Activated CD4-positive, alpha-beta T cell treated with anti-CD3 and anti-CD28 coated beads for 36 hours (primary cell): Measurements from ENCODE around the gene FOXF1. TPM values are rescaled to one million over a fixed set of nuclear protein-coding genes. Genes with fewer than 3 reads are reported as not detected.

Experiments used
- ATAC-seq: fragments of 200-7000 bp; cut with Tn5 transposase; one replicate; pipeline ENCODE4 v1.10.0; 2021; ENCODE audit warnings: mild to moderate bottlenecking, moderate library complexity
- CTCF ChIA-PET: fragments of 350-600 bp; sonication (Branson Sonifier 250); formaldehyde crosslinking; loops from one replicate; lab custom pipeline; 2021; ENCODE audit warnings: antibody characterized with exemption; lab: Charles Lee
- POLR2A ChIA-PET: fragments of 350-600 bp; sonication (Branson Sonifier 250); formaldehyde crosslinking; loops from one replicate; lab custom pipeline; 2021; ENCODE audit warnings: antibody characterized with exemption, inconsistent platforms; lab: Charles Lee
- DNase-seq: peaks from one replicate; pipeline ENCODE4 v3.0.0-alpha.2; 2020
- H3K27ac Mint-ChIP-seq: one replicate; pipeline ENCODE4 v1.8.0; 2021; ENCODE audit warnings: mixed read lengths
- H3K27me3 Mint-ChIP-seq: one replicate; pipeline ENCODE4 v1.8.0; 2021; ENCODE audit warnings: mixed read lengths
- H3K36me3 Mint-ChIP-seq: one replicate; pipeline ENCODE4 v1.8.0; 2021; ENCODE audit warnings: low read depth, mixed read lengths
- H3K4me1 Mint-ChIP-seq: one replicate; pipeline ENCODE4 v1.8.0; 2021; ENCODE audit warnings: mixed read lengths
- H3K4me3 Mint-ChIP-seq: one replicate; pipeline ENCODE4 v1.8.0; 2021; ENCODE audit warnings: mild to moderate bottlenecking, moderate library complexity, mixed read lengths
- H3K9me3 Mint-ChIP-seq: one replicate; pipeline ENCODE4 v1.8.0; 2021; ENCODE audit warnings: low read depth, mixed read lengths
- intact Hi-C, 2 experiments: fragments of 100-400 bp; cut with DNase I in 1 of 2; cut with micrococcal nuclease in 1 of 2; formaldehyde crosslinking; loops; one replicate each; pipeline versions ENCODE4 v1.14.2 to v1.15.1; 2022 to 2024; cut with DNase I, micrococcal nuclease
- total RNA-seq, 2 experiments: library from RNA; stranded (reverse); gene quantifications; one replicate each; pipeline ENCODE4 v1.2.3, GENCODE V29; 2021

FOXF1 gene
- total RNA-seq, 2 experiments from 2014 or later = not detected

GRCh38 chr16:86514481-86515376, 4.4 kb downstream of the FOXF1 start:
- no peaks in the 10 kb centered on the region for H3K36me3 Mint-ChIP-seq
- no peak overlapping the region for H3K27ac Mint-ChIP-seq
- DNase-seq (no peak), ATAC-seq (no peak)
- peaks cover 11% of the 10 kb centered on the region for H3K4me1 Mint-ChIP-seq
- intact Hi-C loops = loop anchor here in 1 of 2 experiments (2.0 to 5.0 kb wide), 2 partner anchors 16 to 692 kb away; no protein-coding TSS in a partner anchor
- no peak overlapping the region for H3K4me3 Mint-ChIP-seq
- peaks cover 57% of the 10 kb centered on the region for H3K27me3 Mint-ChIP-seq
- ChIA-PET POLR2A (no interaction called here), CTCF (no interaction called here)
- no peaks in the 10 kb centered on the region for H3K9me3 Mint-ChIP-seq

- CTCF ChIA-PET = no interaction called here
- Mint-ChIP-seq H3K36me3 (no peaks in the 10 kb centered on the region), H3K4me3 (no peak overlapping the region), H3K27ac (no peak overlapping the region), H3K27me3 (peaks cover 57% of the 10 kb centered on the region), H3K4me1 (peaks cover 11% of the 10 kb centered on the region), H3K9me3 (no peaks in the 10 kb centered on the region)
- POLR2A ChIA-PET = no interaction called here
- intact Hi-C loops = loop anchor here in 1 of 2 experiments (2.0 kb wide), 1 partner anchor 17 kb away; no protein-coding TSS in a partner anchor
- DNase-seq (no peak), ATAC-seq (no peak)
Measured at GRCh38 chr16:86515413-86515776, 5.1 kb downstream of the FOXF1 start.

- Mint-ChIP-seq H3K9me3 (no peaks in the 10 kb centered on the region), H3K36me3 (no peaks in the 10 kb centered on the region), H3K27ac (no peak overlapping the region), H3K4me3 (no peak overlapping the region), H3K27me3 (peaks cover 55% of the 10 kb centered on the region), H3K4me1 (peaks cover 10% of the 10 kb centered on the region)
- ChIA-PET CTCF (interaction anchor here (0.6 to 1.6 kb wide), 5 partner anchors 441 to 695 kb away, joined by 3 to 6 read pairs (median 3); no protein-coding TSS in a partner anchor), POLR2A (no interaction called here)
- no peak for ATAC-seq
- intact Hi-C loops = loop anchor here in 1 of 2 experiments (2.0 kb wide), 1 partner anchor 17 kb away; no protein-coding TSS in a partner anchor
- DNase-seq = no peak
Measured at GRCh38 chr16:86515777-86516622, 5.7 kb downstream of the FOXF1 start.

GRCh38 chr16:86516623-86517003, 6.3 kb downstream of the FOXF1 start:
- H3K27ac Mint-ChIP-seq = no peak overlapping the region
- H3K4me1 Mint-ChIP-seq = peaks cover 7% of the 10 kb centered on the region
- no peak overlapping the region for H3K4me3 Mint-ChIP-seq
- DNase-seq (no peak), ATAC-seq (no peak)
- H3K27me3 Mint-ChIP-seq = peaks cover 54% of the 10 kb centered on the region
- no peaks in the 10 kb centered on the region for H3K9me3 Mint-ChIP-seq
- intact Hi-C loops = no loop called here
- ChIA-PET POLR2A (no interaction called here), CTCF (interaction anchor here (0.6 to 1.6 kb wide), 5 partner anchors 441 to 695 kb away, joined by 3 to 6 read pairs (median 3); no protein-coding TSS in a partner anchor)
- no peaks in the 10 kb centered on the region for H3K36me3 Mint-ChIP-seq

- CTCF ChIA-PET = interaction anchor here (0.6 to 1.6 kb wide), 9 partner anchors 29 to 698 kb away, joined by 3 to 6 read pairs (median 3); no protein-coding TSS in a partner anchor
- H3K4me1 Mint-ChIP-seq = peaks cover 6% of the 10 kb centered on the region
- peaks cover 53% of the 10 kb centered on the region for H3K27me3 Mint-ChIP-seq
- intact Hi-C loops = no loop called here
- POLR2A ChIA-PET = no interaction called here
- H3K4me3 Mint-ChIP-seq = no peak overlapping the region
- DNase-seq = no peak
- no peaks in the 10 kb centered on the region for H3K36me3 Mint-ChIP-seq
- ATAC-seq = no peak
- no peak overlapping the region for H3K27ac Mint-ChIP-seq
- no peaks in the 10 kb centered on the region for H3K9me3 Mint-ChIP-seq
Measured at GRCh38 chr16:86517033-86517432, 6.7 kb downstream of the FOXF1 start.

GRCh38 chr16:86517652-86518258, 7.4 kb downstream of the FOXF1 start:
- CTCF ChIA-PET = interaction anchor here (0.6 to 1.6 kb wide), 15 partner anchors 12 to 698 kb away, joined by 3 to 9 read pairs (median 4); no protein-coding TSS in a partner anchor
- Mint-ChIP-seq H3K27ac (no peak overlapping the region), H3K4me1 (peaks cover 6% of the 10 kb centered on the region), H3K4me3 (no peak overlapping the region), H3K27me3 (peaks cover 52% of the 10 kb centered on the region), H3K36me3 (no peaks in the 10 kb centered on the region), H3K9me3 (no peaks in the 10 kb centered on the region)
- intact Hi-C loops = no loop called here
- peak; percentile 68 for DNase-seq
- ATAC-seq = peak; percentile 58
- POLR2A ChIA-PET = interaction anchor here (0.5 kb wide), 1 partner anchor 494 kb away, joined by 3 read pairs; no protein-coding TSS in a partner anchor

GRCh38 chr16:86519007-86519648, 8.8 kb downstream of the FOXF1 start:
- intact Hi-C loops = no loop called here
- ATAC-seq (no peak), DNase-seq (no peak)
- Mint-ChIP-seq H3K4me1 (peaks cover 3% of the 10 kb centered on the region), H3K27me3 (peaks cover 40% of the 10 kb centered on the region), H3K9me3 (no peaks in the 10 kb centered on the region), H3K36me3 (no peaks in the 10 kb centered on the region), H3K27ac (no peak overlapping the region), H3K4me3 (no peak overlapping the region)
- ChIA-PET POLR2A (no interaction called here), CTCF (interaction anchor here (0.6 to 1.5 kb wide), 6 partner anchors 18 to 475 kb away, joined by 3 to 9 read pairs (median 4); no protein-coding TSS in a partner anchor)

GRCh38 chr16:86519649-86520316, 9.5 kb downstream of the FOXF1 start:
- H3K9me3 Mint-ChIP-seq = no peaks in the 10 kb centered on the region
- ChIA-PET POLR2A (no interaction called here), CTCF (interaction anchor here (1.0 to 1.3 kb wide), 2 partner anchors 18 to 476 kb away, joined by 3 read pairs; no protein-coding TSS in a partner anchor)
- H3K27me3 Mint-ChIP-seq = peaks cover 35% of the 10 kb centered on the region
- H3K4me1 Mint-ChIP-seq = peaks cover 3% of the 10 kb centered on the region
- H3K4me3 Mint-ChIP-seq = no peak overlapping the region
- no peaks in the 10 kb centered on the region for H3K36me3 Mint-ChIP-seq
- intact Hi-C loops = loop anchor here (1.0 to 2.0 kb wide), 5 partner anchors 179 to 699 kb away; no protein-coding TSS in a partner anchor
- DNase-seq = peak; percentile 74
- H3K27ac Mint-ChIP-seq = no peak overlapping the region
- ATAC-seq = peak; percentile 39

- intact Hi-C loops = loop anchor here (1.0 to 2.0 kb wide), 5 partner anchors 180 to 700 kb away; no protein-coding TSS in a partner anchor
- ChIA-PET CTCF (interaction anchor here (0.6 to 1.0 kb wide), 3 partner anchors 17 to 558 kb away, joined by 3 to 5 read pairs (median 3); no protein-coding TSS in a partner anchor), POLR2A (no interaction called here)
- H3K4me3 Mint-ChIP-seq = no peak overlapping the region
- H3K36me3 Mint-ChIP-seq = no peaks in the 10 kb centered on the region
- H3K4me1 Mint-ChIP-seq = peaks cover 3% of the 10 kb centered on the region
- DNase-seq (no peak), ATAC-seq (no peak)
- H3K27ac Mint-ChIP-seq = no peak overlapping the region
- no peaks in the 10 kb centered on the region for H3K9me3 Mint-ChIP-seq
- H3K27me3 Mint-ChIP-seq = peaks cover 30% of the 10 kb centered on the region
Measured at GRCh38 chr16:86520317-86521210, 10.2 kb downstream of the FOXF1 start.
